Activated B cell treated with CpG ODN at 0.5 μM for 24 hours (primary cell): Measurements from ENCODE around the gene MAP3K1. TPM values are rescaled to one million over a fixed set of nuclear protein-coding genes. Genes with fewer than 3 reads are reported as not detected.

Source experiments
- ATAC-seq: fragments of 200-7000 bp; cut with Tn5 transposase; one replicate; pipeline ENCODE4 v1.10.0; 2021; ENCODE audit warnings: low read depth, mild to moderate bottlenecking, moderate library complexity
- CTCF ChIA-PET: fragments of 350-600 bp; sonication (Branson Sonifier 250); formaldehyde crosslinking; loops from one replicate; lab custom pipeline; 2021; ENCODE audit warnings: antibody characterized with exemption; lab: Charles Lee
- POLR2A ChIA-PET: fragments of 350-600 bp; sonication (Branson Sonifier 250); formaldehyde crosslinking; loops from one replicate; lab custom pipeline; 2021; ENCODE audit warnings: antibody characterized with exemption; lab: Charles Lee
- DNase-seq: peaks from one replicate; pipeline ENCODE4 v3.0.0; 2022
- H3K27ac Mint-ChIP-seq: one replicate; pipeline ENCODE4 v1.8.0; 2020; ENCODE audit warnings: mixed read lengths
- H3K27me3 Mint-ChIP-seq: one replicate; pipeline ENCODE4 v1.8.0; 2021; ENCODE audit warnings: mixed read lengths
- H3K36me3 Mint-ChIP-seq: one replicate; pipeline ENCODE4 v1.8.0; 2021; ENCODE audit warnings: low read depth, mixed read lengths
- H3K4me1 Mint-ChIP-seq: one replicate; pipeline ENCODE4 v1.8.0; 2021; ENCODE audit warnings: mixed read lengths
- H3K4me3 Mint-ChIP-seq: one replicate; pipeline ENCODE4 v1.8.0; 2020; ENCODE audit warnings: mild to moderate bottlenecking, mixed read lengths
- H3K9me3 Mint-ChIP-seq: one replicate; pipeline ENCODE4 v1.8.0; 2020; ENCODE audit warnings: mixed read lengths
- CTCF ChIP-seq: fragments of 200-600 bp; IDR thresholded peaks from one replicate; pipeline ENCODE4 v1.8.0; 2022; ENCODE audit warnings: antibody characterized with exemption, mild to moderate bottlenecking
- intact Hi-C: fragments of 100-400 bp; cut with micrococcal nuclease; formaldehyde crosslinking; loops from one replicate; pipeline ENCODE4 v1.15.1; 2024
- total RNA-seq: library from RNA; stranded (reverse); gene quantifications from 2 replicates; pipeline ENCODE4 v1.2.3, GENCODE V29; 2022

Gene MAP3K1
- total RNA-seq, 1 donor from 2014 or later = 102 TPM

- TF ChIP-seq CTCF = no peak
- ATAC-seq (no peak), DNase-seq (no peak)
- CTCF ChIA-PET = interaction anchor here (2.6 to 4.9 kb wide), 2 partner anchors 25 to 543 kb away, joined by 9 to 23 read pairs; no protein-coding TSS in a partner anchor
- H3K36me3 Mint-ChIP-seq = peaks cover 16% of the 10 kb centered on the region
- no peaks in the 10 kb centered on the region for H3K9me3 Mint-ChIP-seq
- H3K27me3 Mint-ChIP-seq = no peaks in the 10 kb centered on the region
- POLR2A ChIA-PET = interaction anchor here (0.6 to 4.0 kb wide), 9 partner anchors 25 to 531 kb away, joined by 3 to 38 read pairs (median 4); no protein-coding TSS in a partner anchor
- H3K4me1 Mint-ChIP-seq = peaks cover 38% of the 10 kb centered on the region
- peak overlapping the region; percentile 58 for H3K4me3 Mint-ChIP-seq
- H3K27ac Mint-ChIP-seq = peak overlapping the region; percentile 93
- intact Hi-C loops = loop anchor here (10.0 kb wide), 1 partner anchor 1279 kb away; the partner anchor contains the start of gene PLPP1
Observed at GRCh38 chr5:56813302-56813701, 2.0 kb upstream of the MAP3K1 start.

- H3K9me3 Mint-ChIP-seq = no peaks in the 10 kb centered on the region
- peak overlapping the region; percentile 90 for H3K4me3 Mint-ChIP-seq
- H3K27me3 Mint-ChIP-seq = no peaks in the 10 kb centered on the region
- CTCF ChIA-PET = interaction anchor here (1.5 to 4.9 kb wide), 3 partner anchors 23 to 544 kb away, joined by 5 to 23 read pairs (median 9); no protein-coding TSS in a partner anchor
- peaks cover 46% of the 10 kb centered on the region for H3K4me1 Mint-ChIP-seq
- TF ChIP-seq CTCF = no peak
- POLR2A ChIA-PET = interaction anchor here (0.7 to 4.0 kb wide), 22 partner anchors 8 to 510 kb away, joined by 3 to 38 read pairs (median 4); no protein-coding TSS in a partner anchor
- intact Hi-C loops = loop anchor here (2.0 to 10.0 kb wide), 2 partner anchors 250 to 1280 kb away; partner anchors contain the start of gene PLPP1
- peak overlapping the region; percentile 93 for H3K27ac Mint-ChIP-seq
- H3K36me3 Mint-ChIP-seq = peaks cover 18% of the 10 kb centered on the region
- ATAC-seq (peak; percentile 4), DNase-seq (peak; percentile 43)
Observed at GRCh38 chr5:56814361-56814962, 887 bp upstream of the MAP3K1 start.

- CTCF ChIA-PET = interaction anchor here (0.7 to 4.9 kb wide), 3 partner anchors 11 to 146 kb away, joined by 3 to 23 read pairs (median 3); no protein-coding TSS in a partner anchor
- POLR2A ChIA-PET = interaction anchor here (0.8 to 4.0 kb wide), 8 partner anchors 9 to 404 kb away, joined by 3 to 38 read pairs (median 8); no protein-coding TSS in a partner anchor
- Mint-ChIP-seq H3K4me1 (peaks cover 56% of the 10 kb centered on the region), H3K27ac (peak overlapping the region; percentile 93), H3K4me3 (peak overlapping the region; percentile 93), H3K36me3 (peaks cover 25% of the 10 kb centered on the region), H3K27me3 (no peaks in the 10 kb centered on the region), H3K9me3 (no peaks in the 10 kb centered on the region)
- TF ChIP-seq CTCF = no peak
- ATAC-seq = peak; percentile 3
- DNase-seq = peak; percentile 60
- intact Hi-C loops = loop anchor here (1.0 to 10.0 kb wide), 6 partner anchors 54 to 1281 kb away; partner anchors contain the start of gene PLPP1
Observed at GRCh38 chr5:56815658-56816545, 553 bp downstream of the MAP3K1 start.

GRCh38 chr5:56816546-56817081, 1.3 kb downstream of the MAP3K1 start:
- DNase-seq (peak; percentile 68), ATAC-seq (peak; percentile 33)
- no peak for TF ChIP-seq CTCF
- Mint-ChIP-seq H3K36me3 (peaks cover 30% of the 10 kb centered on the region), H3K4me1 (peaks cover 59% of the 10 kb centered on the region), H3K4me3 (peak overlapping the region; percentile 93), H3K9me3 (no peaks in the 10 kb centered on the region), H3K27me3 (no peaks in the 10 kb centered on the region), H3K27ac (peak overlapping the region; percentile 93)
- CTCF ChIA-PET = no interaction called here
- intact Hi-C loops = loop anchor here (1.0 to 10.0 kb wide), 14 partner anchors 13 to 1282 kb away; partner anchors contain the start of gene PLPP1
- POLR2A ChIA-PET = interaction anchor here (1.0 to 3.0 kb wide), 5 partner anchors 21 to 488 kb away, joined by 4 to 25 read pairs (median 12); no protein-coding TSS in a partner anchor
